Spinal cord (tissue), 10 donors: ENCODE measurements around the gene YWHAB. TPM values are rescaled to one million over a fixed set of nuclear protein-coding genes. Genes with fewer than 3 reads are reported as not detected.

ENCODE experiments used
- DNase-seq, 6 donors: peaks; one replicate each; pipeline versions ENCODE4 v3.0.0 to v3.0.0-alpha.2; 2013 to 2015; ENCODE audit warnings: low spot score in 6 of 6, low read depth in 4 of 6
- H3K27ac ChIP-seq: one replicate; pipeline ENCODE4 v1.5.1; 2013; ENCODE audit warnings: low read depth, low read length, control low read depth
- H3K27me3 ChIP-seq: one replicate; pipeline ENCODE4 v1.6.1; 2013; ENCODE audit warnings: low read length; ENCODE audit not compliant: control insufficient read depth, insufficient read depth
- H3K36me3 ChIP-seq: one replicate; pipeline ENCODE4 v1.6.1; 2013; ENCODE audit warnings: low read length; ENCODE audit not compliant: control insufficient read depth, insufficient read depth
- H3K4me1 ChIP-seq: one replicate; pipeline ENCODE4 v1.6.1; 2013; ENCODE audit warnings: low read length; ENCODE audit not compliant: control insufficient read depth, insufficient read depth
- H3K4me3 ChIP-seq: one replicate; pipeline ENCODE4 v1.5.1; 2013; ENCODE audit warnings: low read depth, low read length, control low read depth
- H3K9me3 ChIP-seq: one replicate; pipeline ENCODE4 v1.6.1; 2013; ENCODE audit warnings: low read length; ENCODE audit not compliant: control insufficient read depth, insufficient read depth
- WGBS: methylation state at CpG from one replicate; pipeline ENCODE4 v1.1.5; 2013; ENCODE audit warnings: missing lambda C conversion rate; ENCODE audit not compliant: insufficient coverage; 5-methylcytosine and 5-hydroxymethylcytosine counted together
- polyA plus RNA-seq, 2 donors: library from polyadenylated mRNA; unstranded; fragments of 120-200 nt; gene quantifications; one replicate each; pipeline ENCODE4 v1.2.1, GENCODE V29; 2013; ENCODE audit not compliant: insufficient read length in 2 of 2
- total RNA-seq, 2 donors: library from RNA; depleted of rRNA in 1 of 2; stranded (reverse); fragments of 120-200 nt in 1 of 2; fragments of >200 nt in 1 of 2; gene quantifications; one replicate each; pipeline versions ENCODE4 v1.2.3 to v1.2.4, GENCODE V29; 2013 to 2014
- donor health status: healthy.

YWHAB gene
- total and polyA plus RNA-seq, 4 donors = 139 to 381 (median 267) TPM

- H3K27ac ChIP-seq = no peak overlapping the region
- no peak overlapping the region for H3K4me3 ChIP-seq
- no peaks in the 10 kb centered on the region for H3K4me1 ChIP-seq
- H3K27me3 ChIP-seq = no peaks in the 10 kb centered on the region
- peaks cover 23% of the 10 kb centered on the region for H3K36me3 ChIP-seq
- no peaks in the 10 kb centered on the region for H3K9me3 ChIP-seq
- WGBS = 97% methylated on average over 9 of the region's 10 CpGs
- DNase-seq = no peak
Observed at GRCh38 chr20:44918761-44919160, 33.3 kb downstream of the YWHAB start.

- no peaks in the 10 kb centered on the region for H3K9me3 ChIP-seq
- H3K27ac ChIP-seq = no peak overlapping the region
- H3K36me3 ChIP-seq = peaks cover 33% of the 10 kb centered on the region
- H3K4me1 ChIP-seq = no peaks in the 10 kb centered on the region
- H3K27me3 ChIP-seq = no peaks in the 10 kb centered on the region
- no peak for DNase-seq
- WGBS = 96% methylated on average over 13 of the region's 14 CpGs
- no peak overlapping the region for H3K4me3 ChIP-seq
Observed at GRCh38 chr20:44921447-44921846, 35.9 kb downstream of the YWHAB start.

- 78% methylated on average over 2 of the region's 4 CpGs for WGBS
- H3K27ac ChIP-seq = no peak overlapping the region
- no peak for DNase-seq
- no peaks in the 10 kb centered on the region for H3K27me3 ChIP-seq
- H3K36me3 ChIP-seq = peaks cover 23% of the 10 kb centered on the region
- no peaks in the 10 kb centered on the region for H3K9me3 ChIP-seq
- no peak overlapping the region for H3K4me3 ChIP-seq
- H3K4me1 ChIP-seq = no peaks in the 10 kb centered on the region
Observed at GRCh38 chr20:44924541-44924940, 39.0 kb downstream of the YWHAB start.

GRCh38 chr20:44928595-44928994 is 43.1 kb downstream of the YWHAB start:
- Histone ChIP-seq H3K4me1 (no peaks in the 10 kb centered on the region), H3K9me3 (no peaks in the 10 kb centered on the region), H3K4me3 (no peak overlapping the region), H3K36me3 (peaks cover 36% of the 10 kb centered on the region), H3K27ac (no peak overlapping the region), H3K27me3 (no peaks in the 10 kb centered on the region)
- no peak for DNase-seq
- WGBS = 74% methylated on average over 3 of the region's 3 CpGs

GRCh38 chr20:44930517-44931168 is 45.1 kb downstream of the YWHAB start:
- H3K36me3 ChIP-seq = peaks cover 28% of the 10 kb centered on the region
- no peaks in the 10 kb centered on the region for H3K27me3 ChIP-seq
- 87% methylated on average over 9 of the region's 18 CpGs for WGBS
- H3K27ac ChIP-seq = no peak overlapping the region
- no peak for DNase-seq
- no peaks in the 10 kb centered on the region for H3K9me3 ChIP-seq
- H3K4me3 ChIP-seq = no peak overlapping the region
- no peaks in the 10 kb centered on the region for H3K4me1 ChIP-seq

- peaks cover 32% of the 10 kb centered on the region for H3K36me3 ChIP-seq
- no peak overlapping the region for H3K27ac ChIP-seq
- no peak for DNase-seq
- WGBS = 82% methylated on average over 1 of the region's 3 CpGs
- H3K27me3 ChIP-seq = no peaks in the 10 kb centered on the region
- H3K4me3 ChIP-seq = no peak overlapping the region
- no peaks in the 10 kb centered on the region for H3K9me3 ChIP-seq
- H3K4me1 ChIP-seq = no peaks in the 10 kb centered on the region
Observed at GRCh38 chr20:44931911-44932310, 46.4 kb downstream of the YWHAB start.

GRCh38 chr20:44932916-44933315 is 47.4 kb downstream of the YWHAB start:
- Histone ChIP-seq H3K4me1 (no peaks in the 10 kb centered on the region), H3K27me3 (no peaks in the 10 kb centered on the region), H3K9me3 (no peaks in the 10 kb centered on the region), H3K36me3 (peaks cover 42% of the 10 kb centered on the region), H3K27ac (no peak overlapping the region), H3K4me3 (no peak overlapping the region)
- DNase-seq = no peak
- 99% methylated on average over 8 of the region's 8 CpGs for WGBS

GRCh38 chr20:44936510-44936909 is 51.0 kb downstream of the YWHAB start:
- DNase-seq = no peak
- no peaks in the 10 kb centered on the region for H3K4me1 ChIP-seq
- H3K36me3 ChIP-seq = peaks cover 46% of the 10 kb centered on the region
- no peak overlapping the region for H3K4me3 ChIP-seq
- H3K27me3 ChIP-seq = no peaks in the 10 kb centered on the region
- WGBS = 91% methylated on average over 10 of the region's 10 CpGs
- no peaks in the 10 kb centered on the region for H3K9me3 ChIP-seq
- H3K27ac ChIP-seq = no peak overlapping the region

- H3K36me3 ChIP-seq = peaks cover 52% of the 10 kb centered on the region
- no peaks in the 10 kb centered on the region for H3K27me3 ChIP-seq
- H3K4me3 ChIP-seq = no peak overlapping the region
- no peaks in the 10 kb centered on the region for H3K9me3 ChIP-seq
- DNase-seq = no peak
- no peaks in the 10 kb centered on the region for H3K4me1 ChIP-seq
- WGBS = 84% methylated on average over 9 of the region's 9 CpGs
- no peak overlapping the region for H3K27ac ChIP-seq
Observed at GRCh38 chr20:44938637-44939036, 53.1 kb downstream of the YWHAB start.

GRCh38 chr20:44941120-44941691 is 55.7 kb downstream of the YWHAB start:
- WGBS = 91% methylated on average over 5 of the region's 7 CpGs
- no peak for DNase-seq
- Histone ChIP-seq H3K27me3 (no peaks in the 10 kb centered on the region), H3K4me1 (no peaks in the 10 kb centered on the region), H3K36me3 (peaks cover 56% of the 10 kb centered on the region), H3K27ac (no peak overlapping the region), H3K4me3 (no peak overlapping the region), H3K9me3 (no peaks in the 10 kb centered on the region)
